ENCODE measurements around the gene CAV2.

CAV2 gene

DNA sequence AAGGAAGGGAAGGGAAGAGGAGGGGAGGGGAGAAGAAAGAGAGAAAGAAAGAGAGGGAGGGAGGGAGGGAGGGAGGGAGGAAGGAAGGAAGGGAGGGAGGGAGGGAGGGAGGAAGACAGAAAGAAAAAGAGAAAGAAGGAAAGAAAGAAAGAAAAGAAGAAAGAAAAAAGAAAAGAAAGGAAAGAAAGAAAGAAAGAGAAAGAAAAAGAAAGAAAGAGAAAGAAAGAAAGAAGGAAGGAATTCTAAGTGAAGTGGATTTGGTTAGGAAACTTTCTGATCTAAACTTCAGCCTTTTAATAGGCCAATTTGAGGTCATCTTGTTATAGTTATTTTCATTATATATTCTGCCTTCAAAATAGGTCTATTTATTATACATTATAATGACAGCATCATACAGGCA is 4.3 kb downstream of the CAV2 start:
- Histone ChIP-seq H3K27me3 (ENCODE audit: low read length) (no peaks in the 10 kb centered on the region), H3K79me2 (ENCODE audit: insufficient read depth, low read length) (no peaks in the 10 kb centered on the region), H4K20me1 (ENCODE audit: low read depth, low read length) (no peaks in the 10 kb centered on the region), H3K27ac (ENCODE audit: low read depth, low read length) (no peak overlapping the region), H3K9ac (ENCODE audit: low read length) (no peak overlapping the region), H3F3A (ENCODE audit: insufficient read depth) (no peaks in the 10 kb centered on the region), H3K4me2 (ENCODE audit: low read depth, low read length, poor library complexity, severe bottlenecking) (no peak overlapping the region), H3K9me3 (ENCODE audit: insufficient read depth, low read length) (no peaks in the 10 kb centered on the region), H3K4me3 (ENCODE audit: insufficient read depth, low read length, poor library complexity, severe bottlenecking) (no peak overlapping the region), H2AFZ (ENCODE audit: low read depth, low read length, severe bottlenecking) (no peak overlapping the region), H3K9me2 (replicated peaks; ENCODE audit: insufficient read depth, low read length) (no peaks in the 10 kb centered on the region), H3K36me3 (ENCODE audit: low read length) (no peaks in the 10 kb centered on the region)
- no peak for TF ChIP-seq EZH2phosphoT487 (conservative IDR thresholded peaks at IDR 0.05; ENCODE audit: low read length)
- no peak for TF ChIP-seq CTCF (IDR thresholded peaks at IDR 0.05; ENCODE audit: insufficient read depth, low read length, poor library complexity, severe bottlenecking)

- Histone ChIP-seq H3K36me3 (ENCODE audit: low read length) (no peaks in the 10 kb centered on the region), H4K20me1 (ENCODE audit: low read depth, low read length) (no peaks in the 10 kb centered on the region), H3K4me3 (ENCODE audit: insufficient read depth, low read length, poor library complexity, severe bottlenecking) (no peak overlapping the region), H3K9me2 (replicated peaks; ENCODE audit: insufficient read depth, low read length) (no peaks in the 10 kb centered on the region), H3F3A (ENCODE audit: insufficient read depth) (no peaks in the 10 kb centered on the region), H3K9ac (ENCODE audit: low read length) (no peak overlapping the region), H3K27ac (ENCODE audit: low read depth, low read length) (no peak overlapping the region), H2AFZ (ENCODE audit: low read depth, low read length, severe bottlenecking) (no peak overlapping the region), H3K27me3 (ENCODE audit: low read length) (no peaks in the 10 kb centered on the region), H3K79me2 (ENCODE audit: insufficient read depth, low read length) (no peaks in the 10 kb centered on the region), H3K9me3 (ENCODE audit: insufficient read depth, low read length) (no peaks in the 10 kb centered on the region), H3K4me2 (ENCODE audit: low read depth, low read length, poor library complexity, severe bottlenecking) (no peak overlapping the region)
- TF ChIP-seq EZH2phosphoT487 (conservative IDR thresholded peaks at IDR 0.05; ENCODE audit: low read length) (no peak), CTCF (IDR thresholded peaks at IDR 0.05; ENCODE audit: insufficient read depth, low read length, poor library complexity, severe bottlenecking) (no peak)
Measured at GRCh38 chr7:116505278-116505677, 5.7 kb downstream of the CAV2 start.

DNA sequence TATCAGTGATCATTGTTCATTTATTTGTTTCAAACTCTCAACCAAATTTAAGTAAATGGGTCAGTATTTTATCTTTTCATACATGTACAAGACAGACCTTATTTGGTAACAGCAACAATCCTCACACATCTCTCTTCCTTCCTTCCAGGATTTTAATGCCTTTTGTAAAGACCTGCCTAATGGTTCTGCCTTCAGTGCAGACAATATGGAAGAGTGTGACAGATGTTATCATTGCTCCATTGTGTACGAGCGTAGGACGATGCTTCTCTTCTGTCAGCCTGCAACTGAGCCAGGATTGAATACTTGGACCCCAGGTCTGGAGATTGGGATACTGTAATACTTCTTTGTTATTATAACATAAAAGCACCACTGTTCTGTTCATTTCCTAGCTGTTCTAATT is 6.3 kb downstream of the CAV2 start:
- no peak overlapping the region for H3K27ac ChIP-seq (ENCODE audit: low read depth, low read length)
- no peak overlapping the region for H3K4me3 ChIP-seq (ENCODE audit: insufficient read depth, low read length, poor library complexity, severe bottlenecking)
- no peaks in the 10 kb centered on the region for H3K27me3 ChIP-seq (ENCODE audit: low read length)
- no peak overlapping the region for H3K9ac ChIP-seq (ENCODE audit: low read length)
- H3K79me2 ChIP-seq (ENCODE audit: insufficient read depth, low read length) = no peaks in the 10 kb centered on the region
- no peaks in the 10 kb centered on the region for H3K9me2 ChIP-seq (replicated peaks; ENCODE audit: insufficient read depth, low read length)
- H4K20me1 ChIP-seq (ENCODE audit: low read depth, low read length) = no peaks in the 10 kb centered on the region
- no peak for TF ChIP-seq EZH2phosphoT487 (conservative IDR thresholded peaks at IDR 0.05; ENCODE audit: low read length)
- no peaks in the 10 kb centered on the region for H3K9me3 ChIP-seq (ENCODE audit: insufficient read depth, low read length)
- H3K36me3 ChIP-seq (ENCODE audit: low read length) = no peaks in the 10 kb centered on the region
- no peak overlapping the region for H2AFZ ChIP-seq (ENCODE audit: low read depth, low read length, severe bottlenecking)
- H3F3A ChIP-seq (ENCODE audit: insufficient read depth) = no peaks in the 10 kb centered on the region
- H3K4me2 ChIP-seq (ENCODE audit: low read depth, low read length, poor library complexity, severe bottlenecking) = no peak overlapping the region

GRCh38 chr7:116509982-116510579 is 10.5 kb downstream of the CAV2 start:
- Histone ChIP-seq H3K9me3 (ENCODE audit: insufficient read depth, low read length) (no peaks in the 10 kb centered on the region), H3F3A (ENCODE audit: insufficient read depth) (no peaks in the 10 kb centered on the region), H3K9ac (ENCODE audit: low read length) (no peak overlapping the region), H2AFZ (ENCODE audit: low read depth, low read length, severe bottlenecking) (no peak overlapping the region), H3K4me2 (ENCODE audit: low read depth, low read length, poor library complexity, severe bottlenecking) (no peak overlapping the region), H3K36me3 (ENCODE audit: low read length) (no peaks in the 10 kb centered on the region), H4K20me1 (ENCODE audit: low read depth, low read length) (no peaks in the 10 kb centered on the region), H3K9me2 (replicated peaks; ENCODE audit: insufficient read depth, low read length) (no peaks in the 10 kb centered on the region), H3K4me3 (ENCODE audit: insufficient read depth, low read length, poor library complexity, severe bottlenecking) (no peak overlapping the region), H3K27ac (ENCODE audit: low read depth, low read length) (no peak overlapping the region), H3K79me2 (ENCODE audit: insufficient read depth, low read length) (no peaks in the 10 kb centered on the region), H3K27me3 (ENCODE audit: low read length) (no peaks in the 10 kb centered on the region)
- no peak for TF ChIP-seq CTCF (IDR thresholded peaks at IDR 0.05; ENCODE audit: insufficient read depth, low read length, poor library complexity, severe bottlenecking)
- no peak for TF ChIP-seq EZH2phosphoT487 (conservative IDR thresholded peaks at IDR 0.05; ENCODE audit: low read length)

All from SU-DHL-6 (cell line).